IMR-90 (cell line): ENCODE measurements around the gene HGFAC. TPM values are rescaled to one million over a fixed set of nuclear protein-coding genes. Genes with fewer than 3 reads are reported as not detected.

ENCODE experiments used
- ATAC-seq: fragments of 200-7000 bp; cut with Tn5 transposase; 2 replicates; pipeline ENCODE4 v1.9.1; 2020; ENCODE audit warnings: low read depth, mild to moderate bottlenecking, moderate library complexity
- BruUV-seq: library from RNA; stranded (reverse); fragments of 400-500 nt; replicated peaks from 2 replicates; lab custom pipeline; 2021; lab: Mats Ljungman, UMichigan
- CTCF ChIA-PET: fragments of 300-600 bp; formaldehyde crosslinking; extraction: SDS; loops from one replicate; lab custom pipeline; 2021; ENCODE audit warnings: antibody characterized with exemption; lab: Yijun Ruan, JAX
- POLR2A ChIA-PET: fragments of 300-600 bp; sonication (Branson Sonifier 250); formaldehyde crosslinking; loops from one replicate; lab custom pipeline; 2022; ENCODE audit warnings: antibody characterized with exemption; ENCODE audit not compliant: unreplicated experiment; lab: Charles Lee
- DNase-seq: peaks from one replicate; pipeline ENCODE4 v3.0.0; 2013
- H2AFZ ChIP-seq: replicated peaks from 2 replicates; pipeline ENCODE3; 2013; ENCODE audit warnings: low read length, mild to moderate bottlenecking; ENCODE audit not compliant: poor library complexity
- H2AK5ac ChIP-seq: 2 replicates; pipeline ENCODE4 v1.6.1; 2013; ENCODE audit warnings: low read depth, low read length, inconsistent platforms
- H2AK9ac ChIP-seq: replicated peaks from 2 replicates; pipeline ENCODE3; 2013; ENCODE audit warnings: mild to moderate bottlenecking, low read depth, low read length, moderate library complexity; ENCODE audit not compliant: poor library complexity
- H2BK120ac ChIP-seq: 2 replicates; pipeline ENCODE4 v1.6.1; 2013; ENCODE audit warnings: low read depth, low read length, inconsistent platforms
- H2BK15ac ChIP-seq: 3 replicates; pipeline ENCODE4 v1.6.1; 2013; ENCODE audit warnings: low read depth, low read length, inconsistent platforms
- H2BK20ac ChIP-seq: 2 replicates; pipeline ENCODE4 v1.6.1; 2013; ENCODE audit warnings: low read depth, mild to moderate bottlenecking, inconsistent platforms, low read length, moderate library complexity
- H2BK5ac ChIP-seq: 2 replicates; pipeline ENCODE4 v1.6.1; 2013; ENCODE audit warnings: mild to moderate bottlenecking, low read depth, low read length, inconsistent platforms; ENCODE audit not compliant: poor library complexity, severe bottlenecking
- H3K14ac ChIP-seq: replicated peaks from 2 replicates; pipeline ENCODE4 v1.6.1; 2013; ENCODE audit warnings: low read depth, low read length, inconsistent platforms
- H3K18ac ChIP-seq: 2 replicates; pipeline ENCODE4 v1.6.1; 2013; ENCODE audit warnings: low read depth, low read length, control low read depth
- H3K23ac ChIP-seq: 2 replicates; pipeline ENCODE4 v1.6.1; 2013; ENCODE audit warnings: low read depth, low read length, inconsistent platforms
- H3K27ac ChIP-seq: 2 replicates; pipeline ENCODE4 v1.5.1; 2013; ENCODE audit warnings: mild to moderate bottlenecking, control low read depth, low read length; ENCODE audit not compliant: insufficient read depth
- H3K27me3 ChIP-seq: 2 replicates; pipeline ENCODE4 v1.6.1; 2013; ENCODE audit warnings: low read length; ENCODE audit not compliant: control insufficient read depth, insufficient read depth
- H3K36me3 ChIP-seq: 2 replicates; pipeline ENCODE4 v1.6.1; 2013; ENCODE audit warnings: low read length, mixed read lengths; ENCODE audit not compliant: control insufficient read depth, insufficient read depth
- H3K4ac ChIP-seq: 2 replicates; pipeline ENCODE4 v1.6.1; 2013; ENCODE audit warnings: low read depth, low read length, inconsistent platforms
- H3K4me1 ChIP-seq: 2 replicates; pipeline ENCODE4 v1.6.1; 2013; ENCODE audit warnings: low read length, mixed read lengths; ENCODE audit not compliant: control insufficient read depth, insufficient read depth
- H3K4me2 ChIP-seq: 2 replicates; pipeline ENCODE4 v1.6.1; 2013; ENCODE audit warnings: low read depth, mild to moderate bottlenecking, control low read depth, low read length, moderate library complexity
- H3K4me3 ChIP-seq: 2 replicates; pipeline ENCODE4 v1.5.1; 2013; ENCODE audit warnings: low read depth, mild to moderate bottlenecking, control low read depth, low read length, moderate library complexity; ENCODE audit not compliant: insufficient read depth
- H3K56ac ChIP-seq: 2 replicates; pipeline ENCODE4 v1.6.1; 2013; ENCODE audit warnings: low read length, inconsistent platforms; ENCODE audit not compliant: insufficient read depth; ENCODE audit errors: extremely low read depth
- H3K79me1 ChIP-seq, 2 experiments: 2 replicates each; pipeline ENCODE4 v1.6.1; 2013; ENCODE audit warnings: low read length in 2 of 2, inconsistent platforms in 1 of 2, low read depth in 1 of 2
- H3K9ac ChIP-seq: 2 replicates; pipeline ENCODE4 v1.6.1; 2013; ENCODE audit warnings: low read depth, low read length, control low read depth
- H3K9me1 ChIP-seq: 2 replicates; pipeline ENCODE4 v1.6.1; 2013; ENCODE audit warnings: low read length, inconsistent platforms; ENCODE audit not compliant: insufficient read depth
- H3K9me3 ChIP-seq: 2 replicates; pipeline ENCODE4 v1.6.1; 2013; ENCODE audit warnings: low read length; ENCODE audit not compliant: control insufficient read depth, insufficient read depth
- H4K20me1 ChIP-seq: 2 replicates; pipeline ENCODE4 v1.6.1; 2013; ENCODE audit warnings: low read length, inconsistent platforms; ENCODE audit not compliant: insufficient read depth
- H4K5ac ChIP-seq: 2 replicates; pipeline ENCODE4 v1.6.1; 2013; ENCODE audit warnings: mild to moderate bottlenecking, low read depth, low read length, control low read depth
- H4K8ac ChIP-seq, 2 experiments: 2 replicates each; pipeline ENCODE4 v1.6.1; 2013; ENCODE audit warnings: low read depth in 2 of 2, low read length in 2 of 2, control low read depth in 1 of 2, inconsistent platforms in 1 of 2
- H4K91ac ChIP-seq: 2 replicates; pipeline ENCODE4 v1.6.1; 2013; ENCODE audit warnings: low read depth, low read length, inconsistent platforms; ENCODE audit not compliant: insufficient read depth
- BHLHE40 ChIP-seq: fragments of 150-350 bp; IDR thresholded peaks from 2 replicates; pipeline ENCODE4 v1.6.1; 2016; ENCODE audit warnings: mild to moderate bottlenecking, low read depth, low read length
- CEBPB ChIP-seq: IDR thresholded peaks from 2 replicates; pipeline ENCODE4 v1.6.1; 2012; ENCODE audit warnings: low read depth, low read length, improper control_type of control experiment
- CHD1 ChIP-seq: IDR thresholded peaks from 2 replicates; pipeline ENCODE4 v1.6.1; 2012; ENCODE audit warnings: low read depth, low read length, improper control_type of control experiment
- FOS ChIP-seq: fragments of 150-350 bp; IDR thresholded peaks from 2 replicates; pipeline ENCODE4 v1.6.1; 2016; ENCODE audit warnings: low read depth, low read length
- MAFK ChIP-seq: IDR thresholded peaks from 2 replicates; pipeline ENCODE4 v1.6.1; 2012; ENCODE audit warnings: low read depth, low read length, improper control_type of control experiment
- MAZ ChIP-seq: IDR thresholded peaks from 2 replicates; pipeline ENCODE4 v1.6.1; 2012; ENCODE audit warnings: low read depth, mild to moderate bottlenecking, low read length, improper control_type of control experiment, moderate library complexity, borderline replicate concordance
- MXI1 ChIP-seq: IDR thresholded peaks from 2 replicates; pipeline ENCODE4 v1.6.1; 2012; ENCODE audit warnings: low read depth, mild to moderate bottlenecking, low read length, moderate library complexity, borderline replicate concordance
- NFE2L2 ChIP-seq: fragments of 150-350 bp; IDR thresholded peaks from 2 replicates; pipeline ENCODE4 v1.6.1; 2016; ENCODE audit warnings: low read depth, mild to moderate bottlenecking, low read length
- POLR2A ChIP-seq: IDR thresholded peaks from 2 replicates; pipeline ENCODE4 v1.6.1; 2012; ENCODE audit warnings: mild to moderate bottlenecking, low read depth, low read length
- RAD21 ChIP-seq: IDR thresholded peaks from 2 replicates; pipeline ENCODE4 v1.6.1; 2012; ENCODE audit warnings: low read length, improper control_type of control experiment
- RCOR1 ChIP-seq: IDR thresholded peaks from 2 replicates; pipeline ENCODE4 v1.6.1; 2012; ENCODE audit warnings: mild to moderate bottlenecking, low read length, improper control_type of control experiment; ENCODE audit not compliant: insufficient replicate concordance
- RFX5 ChIP-seq: IDR thresholded peaks from 2 replicates; pipeline ENCODE4 v1.8.0; 2012; ENCODE audit warnings: low read depth, mild to moderate bottlenecking, low read length, moderate library complexity
- SMC3 ChIP-seq: fragments of 150-350 bp; IDR thresholded peaks from 2 replicates; pipeline ENCODE4 v1.6.1; 2016; ENCODE audit warnings: low read depth, mild to moderate bottlenecking, antibody characterized with exemption, low read length, moderate library complexity
- WGBS, 2 experiments: methylation state at CpG; one replicate each; pipeline versions ENCODE4 v1.1.5 to v1.1.7; 2013; ENCODE audit warnings: missing lambda C conversion rate in 2 of 2; ENCODE audit not compliant: insufficient read length in 1 of 2; ENCODE audit errors: extremely low coverage in 2 of 2; 5-methylcytosine and 5-hydroxymethylcytosine counted together
- dilution Hi-C: fragments of 300-500 bp; cut with HindIII; formaldehyde crosslinking; loops from one replicate; pipeline ENCODE4 v1.14.3; 2018; ENCODE audit warnings: low sequenced_read_pairs; ENCODE audit not compliant: unreplicated experiment
- in situ Hi-C: fragments of 300-500 bp; cut with MboI; formaldehyde crosslinking; loops from 3 replicates; pipeline ENCODE4 v1.14.3; 2019; ENCODE audit warnings: low sequenced_read_pairs, inconsistent platforms, mixed read lengths
- intact Hi-C: fragments of 100-400 bp; cut with micrococcal nuclease; formaldehyde crosslinking; loops from 2 replicates; pipeline ENCODE4 v1.10.0; 2022
- polyA plus RNA-seq, 3 experiments: library from polyadenylated mRNA; depleted of rRNA; stranded (reverse); fragments of >200 nt; gene quantifications; 2 replicates each; pipeline ENCODE4 v1.2.3, GENCODE V29; 2012; ENCODE audit warnings: low replicate concordance in 1 of 3
- total RNA-seq: library from RNA; depleted of rRNA; stranded (reverse); fragments of >200 nt; gene quantifications from 2 replicates; pipeline ENCODE4 v1.2.3, GENCODE V29; 2012
- TF ChIP-seq, protein P1 (sequence below): conservative IDR thresholded peaks from 2 replicates; pipeline ENCODE4 v1.5.1; 2012; ENCODE audit warnings: mild to moderate bottlenecking, low read depth, low read length, improper control_type of control experiment
- TF ChIP-seq, protein P2 (sequence below): fragments of 150-350 bp; IDR thresholded peaks from 2 replicates; pipeline ENCODE4 v1.6.1; 2017; ENCODE audit warnings: mild to moderate bottlenecking, antibody characterized with exemption, low read length, low read depth
- TF ChIP-seq, protein P3 (sequence below): fragments of 150-350 bp; IDR thresholded peaks from 2 replicates; pipeline ENCODE4 v1.6.1; 2016; ENCODE audit warnings: low read depth, mild to moderate bottlenecking, low read length, moderate library complexity, borderline replicate concordance

The HGFAC gene
- total and polyA plus RNA-seq, 2 of the 4 experiments (the other 2 are of a cell fraction), result 0.05 TPM; not detected in 1

DNA sequence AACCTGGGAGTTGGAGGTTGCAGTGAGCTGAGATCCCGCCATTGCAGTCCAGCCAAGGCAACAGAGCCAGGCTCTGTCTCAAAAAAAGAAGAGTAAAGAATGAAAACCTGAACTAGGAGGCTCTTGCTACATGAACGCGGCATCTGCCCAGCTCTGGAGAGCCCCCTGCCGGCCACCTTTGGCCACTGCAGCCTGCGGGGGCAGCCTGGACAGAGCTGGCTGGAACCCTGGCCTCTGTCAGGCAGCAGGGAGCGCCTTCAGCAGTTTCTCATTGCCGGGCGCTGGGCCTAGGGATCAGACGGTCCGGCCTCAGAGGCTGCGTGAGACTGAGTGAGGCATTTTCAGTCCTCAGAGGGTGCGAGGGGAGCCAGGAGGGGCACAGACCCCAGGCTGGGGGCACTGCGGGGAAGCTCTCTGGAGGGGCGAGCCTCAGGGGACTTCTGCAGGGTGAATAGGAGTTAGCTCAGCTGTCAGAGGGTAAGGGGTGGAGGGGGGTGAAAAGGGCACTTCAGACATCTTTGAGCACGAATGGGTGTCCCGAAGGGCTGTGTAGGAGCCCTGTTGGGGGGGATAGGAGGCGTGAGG lies 38.9 kb downstream of the HGFAC start:
- Histone ChIP-seq H4K8ac (no peak overlapping the region), H3K9me1 (no peaks in the 10 kb centered on the region), H3K36me3 (no peaks in the 10 kb centered on the region), H4K91ac (no peak overlapping the region), H2AK9ac (no peak overlapping the region), H3K79me1 (no peaks in the 10 kb centered on the region), H2AFZ (peak overlapping the region; percentile 35), H3K27me3 (peaks cover 51% of the 10 kb centered on the region), H3K4me2 (no peak overlapping the region), H4K5ac (no peak overlapping the region), H2BK5ac (no peak overlapping the region), H4K20me1 (no peaks in the 10 kb centered on the region), H2BK15ac (no peak overlapping the region), H3K9me3 (no peaks in the 10 kb centered on the region), H3K56ac (no peak overlapping the region), H3K4ac (no peak overlapping the region), H2BK120ac (no peak overlapping the region), H3K27ac (no peak overlapping the region), H3K9ac (no peak overlapping the region), H3K4me3 (no peak overlapping the region), H3K4me1 (no peaks in the 10 kb centered on the region), H3K14ac (no peak overlapping the region), H2BK20ac (no peak overlapping the region), H2AK5ac (no peak overlapping the region), H3K23ac (no peak overlapping the region), H3K18ac (no peak overlapping the region)
- intact Hi-C loops (loop anchor here (1.0 to 5.0 kb wide), 4 partner anchors 134 to 373 kb away; no protein-coding TSS in a partner anchor), in situ Hi-C loops (no loop called here), dilution Hi-C loops (no loop called here)
- ATAC-seq (peak; percentile 98), DNase-seq (peak; percentile 63)
- 23% methylated on average over 9 of the region's 17 CpGs; no CpG with 5 or more reads in 1 of the 2 experiments for WGBS, 2 experiments
- CTCF ChIA-PET, result interaction anchor here (0.6 to 1.6 kb wide), 10 partner anchors 9 to 289 kb away, joined by 3 to 9 read pairs (median 4); no protein-coding TSS in a partner anchor
- TF ChIP-seq RFX5, result no peak
- TF ChIP-seq POLR2A, result no peak
- no peak for TF ChIP-seq BHLHE40
- peak; percentile 40; the same call in 1 of the 2 replicates for TF ChIP-seq CEBPB
- TF ChIP-seq, protein P1, sequence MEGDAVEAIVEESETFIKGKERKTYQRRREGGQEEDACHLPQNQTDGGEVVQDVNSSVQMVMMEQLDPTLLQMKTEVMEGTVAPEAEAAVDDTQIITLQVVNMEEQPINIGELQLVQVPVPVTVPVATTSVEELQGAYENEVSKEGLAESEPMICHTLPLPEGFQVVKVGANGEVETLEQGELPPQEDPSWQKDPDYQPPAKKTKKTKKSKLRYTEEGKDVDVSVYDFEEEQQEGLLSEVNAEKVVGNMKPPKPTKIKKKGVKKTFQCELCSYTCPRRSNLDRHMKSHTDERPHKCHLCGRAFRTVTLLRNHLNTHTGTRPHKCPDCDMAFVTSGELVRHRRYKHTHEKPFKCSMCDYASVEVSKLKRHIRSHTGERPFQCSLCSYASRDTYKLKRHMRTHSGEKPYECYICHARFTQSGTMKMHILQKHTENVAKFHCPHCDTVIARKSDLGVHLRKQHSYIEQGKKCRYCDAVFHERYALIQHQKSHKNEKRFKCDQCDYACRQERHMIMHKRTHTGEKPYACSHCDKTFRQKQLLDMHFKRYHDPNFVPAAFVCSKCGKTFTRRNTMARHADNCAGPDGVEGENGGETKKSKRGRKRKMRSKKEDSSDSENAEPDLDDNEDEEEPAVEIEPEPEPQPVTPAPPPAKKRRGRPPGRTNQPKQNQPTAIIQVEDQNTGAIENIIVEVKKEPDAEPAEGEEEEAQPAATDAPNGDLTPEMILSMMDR, result peak; percentile 97
- TF ChIP-seq SMC3, result peak; percentile 87
- no peak for TF ChIP-seq NFE2L2
- TF ChIP-seq, protein P2, sequence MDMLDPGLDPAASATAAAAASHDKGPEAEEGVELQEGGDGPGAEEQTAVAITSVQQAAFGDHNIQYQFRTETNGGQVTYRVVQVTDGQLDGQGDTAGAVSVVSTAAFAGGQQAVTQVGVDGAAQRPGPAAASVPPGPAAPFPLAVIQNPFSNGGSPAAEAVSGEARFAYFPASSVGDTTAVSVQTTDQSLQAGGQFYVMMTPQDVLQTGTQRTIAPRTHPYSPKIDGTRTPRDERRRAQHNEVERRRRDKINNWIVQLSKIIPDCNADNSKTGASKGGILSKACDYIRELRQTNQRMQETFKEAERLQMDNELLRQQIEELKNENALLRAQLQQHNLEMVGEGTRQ, result no peak
- TF ChIP-seq MXI1, result no peak
- no peak for TF ChIP-seq FOS
- TF ChIP-seq RCOR1, result no peak
- TF ChIP-seq RAD21, result peak; percentile 85
- TF ChIP-seq, protein P3, sequence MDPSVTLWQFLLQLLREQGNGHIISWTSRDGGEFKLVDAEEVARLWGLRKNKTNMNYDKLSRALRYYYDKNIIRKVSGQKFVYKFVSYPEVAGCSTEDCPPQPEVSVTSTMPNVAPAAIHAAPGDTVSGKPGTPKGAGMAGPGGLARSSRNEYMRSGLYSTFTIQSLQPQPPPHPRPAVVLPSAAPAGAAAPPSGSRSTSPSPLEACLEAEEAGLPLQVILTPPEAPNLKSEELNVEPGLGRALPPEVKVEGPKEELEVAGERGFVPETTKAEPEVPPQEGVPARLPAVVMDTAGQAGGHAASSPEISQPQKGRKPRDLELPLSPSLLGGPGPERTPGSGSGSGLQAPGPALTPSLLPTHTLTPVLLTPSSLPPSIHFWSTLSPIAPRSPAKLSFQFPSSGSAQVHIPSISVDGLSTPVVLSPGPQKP, result no peak
- TF ChIP-seq MAZ, result peak; percentile 62; the same call in 1 of the 2 replicates
- TF ChIP-seq CHD1, result no peak
- TF ChIP-seq MAFK, result no peak
- no TSS peak for BruUV-seq
- POLR2A ChIA-PET, result no interaction called here
